GM21515 (cell line): Measurements from ENCODE around the gene SORCS2.

Experiments
- ATAC-seq: cut with Tn5 transposase; IDR thresholded peaks from one replicate; pipeline ENCODE4 v1.9.1; 2021; ENCODE audit not compliant: unreplicated experiment

SORCS2 gene

DNA sequence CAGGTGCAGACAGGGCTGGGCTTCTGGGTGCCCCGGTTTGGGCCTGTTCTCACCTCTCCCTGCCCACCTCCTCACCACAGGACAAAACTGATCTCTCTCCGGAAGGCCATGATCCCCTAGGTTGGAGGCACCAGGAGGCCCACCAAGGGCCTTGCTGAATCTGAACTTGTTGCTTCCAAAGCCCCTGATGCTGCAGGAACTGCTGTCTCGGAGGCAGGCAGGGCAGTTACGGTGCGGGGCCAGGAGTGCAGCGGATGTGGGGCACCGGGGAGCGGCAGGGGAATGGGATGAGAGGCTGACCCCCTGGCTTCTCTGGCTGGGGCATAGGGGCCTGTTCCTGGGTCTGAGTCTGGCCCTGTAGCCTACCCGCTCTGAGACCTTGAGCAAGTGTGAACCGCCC lies 342.8 kb downstream of the SORCS2 start:
- ATAC-seq = no peak

DNA sequence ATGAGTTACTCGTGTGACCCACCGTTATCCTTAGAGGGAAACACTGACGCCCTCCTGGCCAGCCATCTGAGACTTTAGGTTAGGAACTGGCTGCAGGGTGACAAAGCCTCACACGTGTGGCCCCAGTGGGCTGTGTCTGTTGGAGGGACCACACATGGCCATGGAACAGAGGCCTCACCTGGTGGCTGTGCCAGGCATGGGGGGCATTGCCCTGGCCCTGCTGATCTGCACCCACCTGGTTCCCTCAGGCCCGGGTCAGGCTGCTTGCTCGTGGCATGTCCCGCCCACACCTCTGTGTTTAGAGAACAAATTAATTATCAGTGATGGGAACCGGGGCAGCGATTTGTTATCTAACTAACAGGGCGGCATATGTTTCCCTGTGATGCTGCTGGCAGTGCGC lies 343.3 kb downstream of the SORCS2 start:
- ATAC-seq = no peak

DNA sequence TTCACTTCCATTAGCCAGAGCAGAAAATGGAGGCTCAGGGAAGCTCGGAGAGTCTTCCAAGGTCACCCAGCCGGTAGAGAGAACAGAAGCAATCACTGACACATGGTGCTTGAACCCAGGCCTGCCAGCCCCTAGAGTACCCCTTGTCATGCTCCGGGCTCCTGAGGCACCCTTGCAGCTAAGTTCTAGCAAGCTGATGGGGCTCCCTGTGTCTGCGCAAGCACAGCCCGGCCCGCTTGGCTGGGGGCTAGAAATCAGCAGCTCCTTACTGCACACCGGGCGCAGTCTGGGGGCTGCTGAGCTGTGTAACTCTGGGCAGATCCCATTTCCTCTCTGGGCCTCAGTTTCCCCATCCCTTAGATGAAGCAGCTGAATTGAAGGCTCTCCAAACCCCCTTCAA lies 344.5 kb downstream of the SORCS2 start:
- no peak for ATAC-seq

DNA sequence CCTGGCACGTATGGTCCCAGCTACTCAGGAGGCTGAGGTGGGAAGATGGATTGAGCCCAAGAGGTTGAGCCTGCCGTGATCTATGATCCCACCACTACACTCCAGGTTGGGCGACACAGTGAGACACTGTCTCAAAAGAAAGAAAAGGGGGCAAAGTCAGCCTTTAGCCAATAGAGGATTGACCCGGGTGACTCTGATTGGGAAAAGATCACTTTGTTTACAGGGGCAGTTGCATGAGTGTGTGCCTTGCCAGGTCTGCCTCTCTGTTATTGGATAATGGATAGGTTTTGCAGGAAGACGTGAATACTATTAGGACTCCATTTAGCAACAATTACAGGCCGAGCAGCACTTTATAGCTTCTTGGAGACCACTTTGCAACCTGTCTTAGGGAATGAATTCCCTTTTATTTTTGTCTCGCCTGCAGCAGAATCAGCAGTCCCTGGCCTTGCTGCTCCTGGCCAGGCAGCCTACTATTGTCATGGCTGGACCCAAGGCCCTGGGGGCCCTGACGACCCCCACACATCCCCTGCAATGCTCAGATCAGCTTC lies 345.6 kb downstream of the SORCS2 start:
- ATAC-seq = no peak

DNA sequence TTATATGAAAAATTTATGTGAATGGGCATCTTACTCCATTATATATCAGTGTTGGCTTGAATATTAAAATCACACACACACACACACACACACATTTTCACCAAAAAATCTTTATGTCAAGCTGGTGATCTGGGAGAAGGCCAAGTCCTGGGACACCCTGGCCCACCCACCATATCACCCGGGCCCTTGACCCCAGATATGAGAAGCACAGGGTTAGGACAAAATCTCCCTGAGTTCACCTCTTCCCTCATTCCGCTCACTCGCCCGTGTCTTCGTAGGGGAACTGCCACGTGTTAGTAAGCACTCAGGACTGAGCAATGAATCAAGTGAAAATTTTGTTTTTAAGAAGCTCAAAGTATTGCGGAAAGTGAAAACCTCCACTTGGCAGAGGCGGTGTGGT lies 346.2 kb downstream of the SORCS2 start:
- no peak for ATAC-seq

DNA sequence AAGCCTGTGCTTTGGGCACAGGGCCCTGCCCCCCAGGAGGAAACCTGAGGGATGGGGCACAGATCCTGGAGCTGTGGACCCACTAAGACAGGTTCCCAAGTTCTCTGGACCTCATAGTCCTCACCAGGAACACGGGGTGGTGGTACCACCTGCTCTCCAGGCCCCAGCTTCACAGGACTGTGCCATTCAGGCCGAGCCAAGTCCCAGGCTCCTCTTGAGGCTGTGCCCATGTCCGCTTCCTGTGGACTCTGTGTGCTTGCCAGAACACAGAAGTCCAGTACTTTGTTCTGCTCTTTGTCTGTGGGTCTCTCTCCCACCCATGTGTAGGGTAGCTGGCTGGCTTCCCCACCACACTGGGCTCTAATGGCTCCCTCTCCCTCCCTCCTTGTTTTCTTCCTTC lies 346.8 kb downstream of the SORCS2 start:
- ATAC-seq = no peak

DNA sequence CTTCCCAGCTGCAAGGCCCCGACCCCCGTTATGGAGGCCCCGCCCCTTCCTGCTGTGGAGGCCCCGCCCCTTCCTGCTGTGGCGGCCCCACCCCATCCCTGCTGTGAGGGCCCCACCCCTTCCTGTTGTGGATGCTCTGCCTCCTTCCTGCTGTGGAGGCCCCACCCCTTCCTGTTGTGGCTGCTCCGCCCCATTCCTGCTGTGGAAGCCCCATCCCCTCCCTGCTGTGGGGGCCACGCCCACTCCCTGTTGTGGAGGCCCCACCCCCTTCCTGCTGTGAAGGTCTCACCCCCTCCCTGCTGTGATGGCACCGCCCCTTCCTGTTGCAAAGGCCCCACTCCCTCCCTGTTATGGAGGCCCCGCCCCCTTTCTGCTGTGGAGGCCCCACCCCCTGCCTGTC lies 347.3 kb downstream of the SORCS2 start:
- no peak for ATAC-seq

DNA sequence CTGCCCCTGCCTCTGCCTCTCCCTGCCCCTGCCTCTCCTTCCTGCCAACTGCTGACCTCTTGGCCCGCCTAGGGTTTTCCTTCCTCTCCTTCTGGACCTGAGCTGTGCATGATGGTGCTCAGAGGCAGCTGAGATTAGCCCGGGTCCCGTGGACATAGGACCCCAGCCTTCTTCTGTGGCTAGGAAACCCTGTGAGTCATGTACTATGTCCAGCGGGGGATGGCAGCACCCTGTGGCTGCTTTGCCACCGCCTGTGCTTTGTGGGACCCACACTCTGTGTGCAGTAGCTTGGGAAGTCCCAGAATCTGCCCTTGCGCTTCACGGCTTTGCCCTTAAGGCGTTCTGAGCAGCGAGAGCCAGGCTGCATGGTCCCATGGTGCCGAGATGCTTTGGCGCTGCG lies 347.9 kb downstream of the SORCS2 start:
- ATAC-seq = no peak

DNA sequence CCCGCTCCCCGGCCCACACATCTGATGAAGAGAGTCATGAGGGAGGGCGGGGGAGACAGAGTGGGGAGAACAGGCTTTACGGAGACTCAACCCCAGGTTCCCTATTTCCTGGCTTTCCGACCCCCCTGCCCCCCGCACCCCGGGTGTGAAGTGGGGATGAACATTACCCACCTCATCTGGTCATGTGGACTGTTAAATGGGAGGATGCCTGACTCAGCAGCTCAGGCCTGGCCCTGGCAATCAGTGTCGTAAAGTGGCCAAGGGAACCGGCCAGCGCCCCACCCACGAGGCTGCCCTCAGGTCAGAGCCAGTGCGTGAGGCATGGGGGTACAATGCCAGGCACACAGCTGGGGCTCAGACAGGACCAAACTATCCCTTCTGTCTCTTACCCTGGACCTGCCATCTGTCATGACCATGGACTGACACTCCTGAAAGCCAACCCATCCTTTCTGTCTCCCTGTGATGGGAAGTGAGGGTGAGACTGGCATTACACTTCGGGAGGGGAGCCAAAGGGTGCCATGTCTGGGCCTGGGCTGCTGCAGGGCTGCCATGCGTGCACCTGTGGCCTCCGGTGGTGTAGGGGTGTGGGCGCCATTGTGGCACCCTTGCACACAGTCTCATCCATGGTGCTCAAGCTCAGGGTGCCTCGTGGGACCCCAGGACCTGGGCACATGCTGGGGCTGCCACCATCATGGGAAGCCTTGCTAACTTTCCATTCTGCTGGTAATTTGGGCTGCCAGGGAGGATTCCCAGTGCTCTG lies 348.5 kb downstream of the SORCS2 start:
- no peak for ATAC-seq

DNA sequence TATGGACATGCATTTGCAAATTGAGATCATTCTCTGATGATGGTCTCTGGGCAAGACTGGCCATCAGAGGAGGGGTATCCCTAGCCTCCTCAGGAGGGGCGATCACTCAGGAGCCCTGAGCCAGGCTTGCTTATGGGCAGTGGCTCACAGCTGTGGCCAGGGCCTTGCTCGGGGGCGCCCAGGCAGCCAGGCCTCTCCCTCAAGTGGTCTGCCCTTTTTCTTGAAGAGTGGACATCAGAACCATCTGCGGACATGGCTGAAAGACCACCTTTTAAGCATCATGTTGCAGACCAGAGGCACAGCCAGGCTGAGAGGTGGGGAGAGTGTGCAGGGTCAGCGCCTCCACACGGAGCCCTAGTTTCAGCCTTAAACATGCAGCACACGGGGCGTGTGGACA lies 349.1 kb downstream of the SORCS2 start:
- ATAC-seq = no peak

DNA sequence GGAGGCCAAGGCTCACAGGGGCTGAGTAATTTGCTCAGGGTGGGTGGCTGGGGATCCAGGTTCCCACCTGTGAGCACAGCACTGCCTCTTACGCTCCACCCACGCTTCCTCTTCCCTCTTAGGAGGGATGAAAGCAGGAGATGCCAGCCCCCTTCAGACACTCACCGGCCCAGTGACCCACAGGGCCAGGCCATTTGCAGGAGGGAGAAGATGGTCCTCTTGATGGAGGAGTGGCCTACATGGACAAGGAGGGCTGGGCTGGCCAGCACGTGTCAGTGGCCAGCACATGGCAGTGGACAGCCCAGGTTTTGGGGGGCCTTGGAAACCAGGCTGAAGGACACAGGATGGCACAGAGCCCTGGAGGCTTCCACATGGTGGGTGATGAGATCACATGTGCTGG lies 350.4 kb downstream of the SORCS2 start:
- no peak for ATAC-seq

DNA sequence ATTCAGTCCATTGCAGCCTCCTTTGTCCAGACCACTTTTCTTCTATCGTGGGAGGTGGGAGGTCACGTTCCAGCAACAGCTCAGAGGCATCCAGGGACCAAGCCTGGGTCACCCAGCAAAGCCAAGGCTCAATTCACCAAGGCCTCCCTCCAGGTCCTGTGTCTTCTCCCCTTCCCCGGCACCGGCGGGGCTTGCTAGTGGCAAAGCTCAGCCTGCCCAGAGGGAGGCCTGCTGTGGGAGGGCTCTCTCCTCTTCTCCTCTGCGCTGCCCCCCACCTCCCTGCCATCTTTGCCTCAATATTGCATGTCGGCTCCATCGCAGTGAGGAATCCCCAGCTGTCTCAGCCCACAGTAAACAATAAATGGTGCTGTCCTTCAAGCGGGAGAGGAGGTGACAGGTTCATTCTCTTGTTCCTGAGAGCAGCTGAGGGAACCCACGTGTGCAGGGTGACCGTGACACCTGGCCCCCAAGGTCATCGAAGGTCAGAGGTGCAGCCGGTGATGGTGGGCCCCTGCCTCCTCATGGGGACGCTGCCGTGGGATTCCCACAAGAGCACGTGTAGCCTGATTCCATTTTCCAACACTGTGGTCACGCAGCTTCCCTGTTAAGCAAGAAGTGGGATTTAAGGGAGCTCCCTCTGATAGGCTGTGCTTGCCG lies 353.9 kb downstream of the SORCS2 start:
- ATAC-seq = no peak

DNA sequence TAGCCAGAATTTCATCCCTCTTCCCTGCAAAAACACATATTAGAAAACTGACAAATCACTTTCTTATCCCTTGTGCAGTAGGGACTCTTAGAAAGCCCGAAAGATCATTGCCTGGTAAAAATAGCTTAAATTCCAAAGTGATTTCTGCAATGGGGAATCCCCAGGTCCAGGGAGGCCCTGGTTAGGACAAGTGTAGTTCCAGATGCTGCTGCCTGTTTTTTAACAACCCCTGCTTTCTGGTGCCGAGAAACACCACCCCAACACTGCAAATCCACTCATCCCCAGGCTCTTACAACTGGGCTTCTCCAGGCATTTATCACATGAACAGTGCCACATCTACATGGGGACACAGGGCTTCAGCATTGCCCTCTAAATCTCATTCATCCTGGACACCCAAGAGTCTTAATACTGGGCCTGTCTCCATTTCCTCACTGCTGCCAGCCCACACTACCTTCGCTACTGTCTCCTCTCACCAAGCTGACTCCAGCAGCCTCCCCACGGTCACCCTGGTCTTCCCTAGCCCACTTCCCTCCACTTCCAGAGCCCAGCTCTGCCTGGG lies 354.6 kb downstream of the SORCS2 start:
- ATAC-seq = no peak

DNA sequence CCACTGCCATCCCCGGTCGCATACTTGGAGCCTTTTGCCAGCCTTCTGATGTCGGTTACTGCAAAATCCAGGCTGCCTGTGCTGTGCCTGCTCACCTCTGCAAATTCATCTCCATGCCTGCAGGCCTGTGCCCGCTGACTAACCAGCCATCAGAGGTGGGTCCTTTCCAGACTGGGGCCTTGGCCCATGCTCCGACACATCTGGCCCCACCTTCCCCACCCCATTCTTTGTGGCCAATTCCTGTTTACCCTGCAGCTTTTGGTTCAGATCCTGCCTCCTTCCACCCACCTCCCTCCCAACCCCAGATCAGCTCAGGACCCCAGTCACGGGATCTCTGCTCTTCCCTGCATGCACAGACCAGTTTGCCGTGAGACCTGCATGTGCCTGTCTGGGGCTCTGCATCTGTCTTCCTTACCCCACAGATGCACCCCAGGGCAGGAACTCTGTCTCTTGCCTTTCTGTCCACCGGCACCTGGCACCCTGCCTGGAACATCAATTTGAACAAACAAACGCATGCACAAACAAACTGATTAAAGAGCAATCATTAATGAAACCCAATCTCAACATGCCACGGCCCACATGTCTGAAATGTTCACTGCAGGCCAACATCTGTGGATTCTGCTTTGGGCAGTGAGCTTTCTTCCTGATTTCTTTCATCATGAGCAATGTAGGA lies 355.2 kb downstream of the SORCS2 start:
- ATAC-seq = no peak

DNA sequence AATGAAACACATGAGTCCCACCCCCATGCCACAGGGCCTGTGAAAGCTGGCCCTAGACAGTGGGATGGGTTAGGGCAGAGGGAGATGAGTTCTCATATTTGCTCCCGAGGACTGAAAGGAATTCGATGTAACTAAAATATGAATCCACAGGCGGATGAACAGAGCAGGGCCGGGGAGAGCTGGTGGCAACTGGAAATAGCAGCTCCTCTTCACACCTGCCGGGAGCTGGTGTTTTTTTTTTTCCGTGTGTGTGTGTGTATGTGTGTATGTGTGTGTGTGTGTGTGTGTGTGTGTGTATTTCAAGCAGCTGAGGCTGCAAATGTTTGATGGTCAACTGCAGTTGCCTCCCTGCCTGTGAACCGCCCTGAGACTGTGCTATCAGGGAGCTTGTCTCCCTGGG lies 357.5 kb downstream of the SORCS2 start:
- no peak for ATAC-seq

DNA sequence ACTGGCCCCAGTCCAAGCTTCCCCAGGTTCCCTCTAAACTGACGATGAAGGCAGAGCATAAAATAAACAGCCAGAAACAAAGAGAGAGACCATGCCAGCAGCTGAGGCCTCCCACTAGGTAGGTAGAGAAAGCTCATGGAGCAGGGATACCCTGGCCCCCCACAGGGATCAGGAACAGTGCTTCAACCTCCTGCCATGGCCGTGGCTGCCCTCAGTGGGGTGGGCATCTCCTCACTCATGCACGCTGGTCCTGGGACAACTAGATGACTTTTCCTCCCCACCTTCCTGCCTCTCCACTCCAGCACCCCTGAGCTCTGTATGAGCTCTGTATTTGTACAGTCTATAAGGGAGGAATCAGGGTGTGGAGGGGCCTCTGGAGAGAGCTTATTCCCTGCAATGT lies 360.1 kb downstream of the SORCS2 start:
- no peak for ATAC-seq

DNA sequence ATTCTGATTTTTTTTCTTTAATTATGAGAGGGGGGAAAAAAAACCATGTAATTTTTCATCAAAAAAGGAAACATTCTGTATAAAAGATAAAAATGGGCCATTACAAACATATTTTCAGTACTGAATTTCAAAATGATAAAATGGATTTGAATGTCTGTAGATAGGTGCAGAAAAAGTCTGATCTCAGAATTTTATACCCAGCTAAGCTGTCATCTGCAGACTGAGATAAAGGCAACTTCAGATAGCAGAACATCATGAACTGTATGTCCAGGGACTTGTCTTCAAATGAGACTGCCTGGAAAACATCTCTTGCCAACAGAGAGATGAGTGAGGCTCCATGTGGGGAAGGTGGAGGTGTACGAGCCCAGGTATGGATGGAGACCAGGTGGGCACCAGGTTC lies 360.9 kb downstream of the SORCS2 start:
- no peak for ATAC-seq

DNA sequence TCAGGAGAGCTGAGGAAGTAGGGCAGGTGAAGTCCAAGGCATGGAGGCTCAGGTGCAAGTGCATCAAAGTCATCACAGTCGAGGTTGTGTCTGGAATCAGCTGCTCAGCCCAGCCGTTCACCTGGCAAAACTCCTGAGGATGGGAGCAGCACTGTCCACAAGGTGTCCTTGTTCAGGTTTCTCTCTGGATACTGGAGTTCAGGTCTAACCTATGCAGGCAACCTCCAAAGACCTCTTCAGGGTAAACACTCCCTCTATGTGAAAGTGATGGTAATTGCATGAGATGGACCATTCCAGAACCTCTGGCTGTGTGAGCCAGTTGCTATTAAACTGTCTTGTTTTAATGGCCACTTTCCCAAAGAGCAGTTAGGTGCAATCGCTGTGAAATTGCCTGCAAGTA lies 362.6 kb downstream of the SORCS2 start:
- no peak for ATAC-seq

DNA sequence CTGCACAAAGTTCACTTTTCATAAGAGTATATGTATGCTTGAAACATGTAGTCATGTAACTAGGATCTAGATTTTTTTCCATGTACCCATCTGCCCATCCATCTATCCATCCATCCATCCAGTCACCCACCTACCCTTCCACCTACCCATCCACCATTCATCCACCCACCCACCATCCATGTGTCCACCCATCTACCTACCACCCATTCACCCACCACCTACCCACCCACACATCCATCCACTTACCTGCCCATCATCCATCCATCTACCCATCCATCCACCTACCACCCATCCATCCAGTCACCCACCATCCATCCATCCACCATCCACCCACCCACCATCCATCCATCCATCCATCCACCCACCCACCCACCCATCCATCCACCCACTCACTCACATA lies 364.2 kb downstream of the SORCS2 start:
- no peak for ATAC-seq

DNA sequence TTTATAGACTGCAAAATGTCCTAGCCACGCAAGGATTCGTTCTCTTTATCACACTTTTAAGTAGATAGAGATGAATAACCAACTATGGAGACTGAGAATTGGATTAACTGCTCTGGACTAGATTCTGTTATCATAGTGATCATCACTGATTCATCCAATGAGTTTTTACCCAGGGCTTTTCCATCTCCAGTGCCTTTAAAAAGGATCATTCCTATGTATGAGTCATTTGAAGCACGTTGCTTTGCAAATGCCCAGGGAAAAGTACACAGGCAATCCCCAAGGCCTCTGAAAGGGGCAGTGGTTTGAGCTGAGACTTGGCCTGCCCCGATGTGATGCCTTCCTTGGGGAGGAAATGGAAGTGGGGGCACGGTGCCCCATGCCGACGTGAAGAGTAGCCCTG lies 365.1 kb downstream of the SORCS2 start:
- ATAC-seq = no peak

DNA sequence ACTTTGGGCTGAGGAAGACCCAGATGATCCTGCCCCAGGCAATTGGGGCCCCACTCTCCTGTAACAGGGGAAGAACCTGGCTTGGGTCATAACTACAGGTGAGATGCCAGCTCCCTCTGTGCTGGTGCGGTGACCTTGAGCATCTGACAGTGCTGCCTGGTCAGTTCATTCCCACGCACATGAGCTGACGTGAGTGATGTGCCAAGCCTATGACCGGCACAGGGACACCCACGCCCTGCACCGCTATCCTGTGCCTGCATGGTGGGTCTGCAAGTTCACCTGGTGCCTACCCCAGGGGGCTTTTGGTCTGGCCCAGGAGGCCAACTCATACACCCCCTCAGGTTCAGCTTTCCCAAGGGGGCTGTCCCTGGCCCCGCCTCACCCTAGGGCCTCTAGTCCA lies 366.1 kb downstream of the SORCS2 start:
- ATAC-seq = no peak

DNA sequence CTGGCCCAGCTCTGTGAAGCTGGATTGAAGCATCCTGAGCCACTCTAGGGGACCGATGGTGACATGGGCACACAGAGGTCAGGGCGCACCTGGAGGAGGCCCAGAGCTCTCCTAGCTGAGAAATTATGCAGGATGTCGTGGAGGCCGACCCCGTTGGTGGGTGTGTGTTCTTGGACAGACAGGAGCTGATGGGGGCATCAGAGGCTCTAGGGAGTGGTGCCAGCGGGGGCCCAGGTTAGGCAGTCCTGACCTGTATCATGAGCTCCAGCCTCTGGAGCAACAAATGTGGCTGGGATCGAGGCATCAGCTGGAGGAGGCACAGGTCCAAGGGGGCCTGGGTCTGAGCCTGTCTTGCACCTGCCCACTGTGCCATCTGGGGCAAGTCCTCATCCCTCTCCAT lies 367.0 kb downstream of the SORCS2 start:
- no peak for ATAC-seq
